ENCODE measurements around the gene GSTM2.

The GSTM2 gene

GRCh38 chr1:109652402-109652801, 15.5 kb upstream of the GSTM2 start:
- Histone ChIP-seq H3K36me3 (ENCODE audit: control insufficient read depth in 1 of 2, insufficient read depth in 2 of 2, low read length in 2 of 2) (no peaks in the 10 kb centered on the region), H3K27ac (ENCODE audit: low read depth, low read length) (no peak overlapping the region), H2BK5ac (ENCODE audit: low read depth, low read length, poor library complexity) (no peak overlapping the region), H3K4me1 (ENCODE audit: control insufficient read depth in 1 of 2, insufficient read depth in 2 of 2, low read length in 2 of 2) (peaks cover 3 to 5% of the 10 kb centered on the region in 2 experiments), H3K79me1 (ENCODE audit: low read length) (peaks cover 6% of the 10 kb centered on the region), H3K9ac (ENCODE audit: low read length) (no peak overlapping the region), H3K4ac (ENCODE audit: low read depth, low read length) (no peak overlapping the region), H3K23ac (ENCODE audit: low read length) (no peak overlapping the region), H3K79me2 (ENCODE audit: control insufficient read depth, insufficient read depth, low read length, poor library complexity) (no peaks in the 10 kb centered on the region), H2BK12ac (ENCODE audit: low read length) (no peak overlapping the region), H3K18ac (ENCODE audit: low read length) (no peak overlapping the region), H3K4me3 (ENCODE audit: low read depth, low read length) (no peak overlapping the region), H4K12ac (ENCODE audit: low read depth, low read length) (no peak overlapping the region), H3K27me3 (ENCODE audit: insufficient read depth, low read length) (no peaks in the 10 kb centered on the region), H2BK120ac (ENCODE audit: insufficient read depth, low read length, poor library complexity) (no peak overlapping the region), H3K4me2 (ENCODE audit: low read length) (no peak overlapping the region), H4K91ac (ENCODE audit: low read depth, low read length) (no peak overlapping the region), H2AFZ (ENCODE audit: insufficient read depth, low read length, poor library complexity) (no peak overlapping the region), H3K14ac (ENCODE audit: low read length) (no peak overlapping the region), H4K8ac (ENCODE audit: low read depth, low read length) (no peak overlapping the region), H3K9me3 (ENCODE audit: insufficient read depth, low read depth, low read length) (no peaks in the 10 kb centered on the region), H2AK5ac (ENCODE audit: low read length) (no peak overlapping the region)
- peak in 1 of 2 donors; percentile 39 for DNase-seq
- WGBS (ENCODE audit: extremely low coverage, insufficient coverage, insufficient read length): no CpG with 5 or more reads among the region's 2 CpGs

GRCh38 chr1:109653306-109653705, 14.6 kb upstream of the GSTM2 start:
- WGBS (ENCODE audit: extremely low coverage, insufficient coverage, insufficient read length): no CpG with 5 or more reads among the region's 2 CpGs
- DNase-seq: no peak
- Histone ChIP-seq H3K4me2 (ENCODE audit: low read length) (no peak overlapping the region), H4K12ac (ENCODE audit: low read depth, low read length) (no peak overlapping the region), H3K4me1 (ENCODE audit: control insufficient read depth in 1 of 2, insufficient read depth in 2 of 2, low read length in 2 of 2) (peaks cover 3 to 5% of the 10 kb centered on the region in 2 experiments), H4K91ac (ENCODE audit: low read depth, low read length) (no peak overlapping the region), H2BK120ac (ENCODE audit: insufficient read depth, low read length, poor library complexity) (no peak overlapping the region), H3K23ac (ENCODE audit: low read length) (no peak overlapping the region), H4K8ac (ENCODE audit: low read depth, low read length) (no peak overlapping the region), H3K9ac (ENCODE audit: low read length) (no peak overlapping the region), H3K4ac (ENCODE audit: low read depth, low read length) (no peak overlapping the region), H3K18ac (ENCODE audit: low read length) (no peak overlapping the region), H3K14ac (ENCODE audit: low read length) (no peak overlapping the region), H3K9me3 (ENCODE audit: insufficient read depth, low read depth, low read length) (no peaks in the 10 kb centered on the region), H2AFZ (ENCODE audit: insufficient read depth, low read length, poor library complexity) (no peak overlapping the region), H2BK5ac (ENCODE audit: low read depth, low read length, poor library complexity) (no peak overlapping the region), H3K36me3 (ENCODE audit: control insufficient read depth in 1 of 2, insufficient read depth in 2 of 2, low read length in 2 of 2) (no peaks in the 10 kb centered on the region), H3K79me2 (ENCODE audit: control insufficient read depth, insufficient read depth, low read length, poor library complexity) (no peaks in the 10 kb centered on the region), H2BK12ac (ENCODE audit: low read length) (no peak overlapping the region), H3K27ac (ENCODE audit: low read depth, low read length) (no peak overlapping the region), H3K4me3 (ENCODE audit: low read depth, low read length) (no peak overlapping the region), H2AK5ac (ENCODE audit: low read length) (no peak overlapping the region), H3K79me1 (ENCODE audit: low read length) (peaks cover 6% of the 10 kb centered on the region), H3K27me3 (ENCODE audit: insufficient read depth, low read length) (no peaks in the 10 kb centered on the region)

- H4K91ac ChIP-seq (ENCODE audit: low read depth, low read length): no peak overlapping the region
- H3K4me1 ChIP-seq (ENCODE audit: control insufficient read depth in 1 of 2, insufficient read depth in 2 of 2, low read length in 2 of 2): peaks cover 3 to 5% of the 10 kb centered on the region in 2 experiments
- no peak overlapping the region for H3K4me2 ChIP-seq (ENCODE audit: low read length)
- no peak for DNase-seq
- peaks cover 6% of the 10 kb centered on the region for H3K79me1 ChIP-seq (ENCODE audit: low read length)
- H2BK120ac ChIP-seq (ENCODE audit: insufficient read depth, low read length, poor library complexity): no peak overlapping the region
- H3K4ac ChIP-seq (ENCODE audit: low read depth, low read length): no peak overlapping the region
- H3K9ac ChIP-seq (ENCODE audit: low read length): no peak overlapping the region
- H3K79me2 ChIP-seq (ENCODE audit: control insufficient read depth, insufficient read depth, low read length, poor library complexity): no peaks in the 10 kb centered on the region
- no peak overlapping the region for H2BK5ac ChIP-seq (ENCODE audit: low read depth, low read length, poor library complexity)
- no peak overlapping the region for H4K8ac ChIP-seq (ENCODE audit: low read depth, low read length)
- no peak overlapping the region for H2AFZ ChIP-seq (ENCODE audit: insufficient read depth, low read length, poor library complexity)
- no peak overlapping the region for H3K4me3 ChIP-seq (ENCODE audit: low read depth, low read length)
- peak overlapping the region; percentile 33 for H3K23ac ChIP-seq (ENCODE audit: low read length)
- H3K36me3 ChIP-seq (ENCODE audit: control insufficient read depth in 1 of 2, insufficient read depth in 2 of 2, low read length in 2 of 2): no peaks in the 10 kb centered on the region
- no peak overlapping the region for H2BK12ac ChIP-seq (ENCODE audit: low read length)
- no peaks in the 10 kb centered on the region for H3K27me3 ChIP-seq (ENCODE audit: insufficient read depth, low read length)
- no peaks in the 10 kb centered on the region for H3K9me3 ChIP-seq (ENCODE audit: insufficient read depth, low read depth, low read length)
- no peak overlapping the region for H3K18ac ChIP-seq (ENCODE audit: low read length)
- no peak overlapping the region for H4K12ac ChIP-seq (ENCODE audit: low read depth, low read length)
- H3K14ac ChIP-seq (ENCODE audit: low read length): no peak overlapping the region
- no CpG with 5 or more reads among the region's 12 CpGs for WGBS (ENCODE audit: extremely low coverage, insufficient coverage, insufficient read length)
- H2AK5ac ChIP-seq (ENCODE audit: low read length): no peak overlapping the region
- H3K27ac ChIP-seq (ENCODE audit: low read depth, low read length): no peak overlapping the region
These were observed 13.3 kb upstream of the GSTM2 start for GRCh38 chr1:109654519-109654918.

GRCh38 chr1:109655615-109656519, 12.0 kb upstream of the GSTM2 start, which contains the start of gene GSTM4:
TSS of gene GSTM4 (plus strand) at chr1:109656099. CDS start at chr1:109656390, 291 bp downstream.
- peak within 1 kb of the TSS; percentile 87 for H2AFZ ChIP-seq (ENCODE audit: insufficient read depth, low read length, poor library complexity)
- H3K4me3 ChIP-seq (ENCODE audit: low read depth, low read length): peak within 1 kb of the TSS; percentile 71
- no peak within 1 kb of the TSS for H2BK5ac ChIP-seq (ENCODE audit: low read depth, low read length, poor library complexity)
- H2BK120ac ChIP-seq (ENCODE audit: insufficient read depth, low read length, poor library complexity): peak within 1 kb of the TSS; percentile 65
- peak within 1 kb of the TSS; percentile 86 for H4K8ac ChIP-seq (ENCODE audit: low read depth, low read length)
- peak within 1 kb of the TSS; percentile 89 for H3K4me2 ChIP-seq (ENCODE audit: low read length)
- H3K14ac ChIP-seq (ENCODE audit: low read length): peak within 1 kb of the TSS; percentile 73
- H3K4me1 ChIP-seq (ENCODE audit: control insufficient read depth in 1 of 2, insufficient read depth in 2 of 2, low read length in 2 of 2): peaks cover 3 to 5% of the 10 kb centered on the region in 2 experiments
- H3K18ac ChIP-seq (ENCODE audit: low read length): peak within 1 kb of the TSS; percentile 77
- peak; percentile 27 to 64 for DNase-seq
- H2BK12ac ChIP-seq (ENCODE audit: low read length): peak within 1 kb of the TSS; percentile 20
- no peak within 1 kb of the TSS for H2AK5ac ChIP-seq (ENCODE audit: low read length)
- peak within 1 kb of the TSS; percentile 45 for H4K12ac ChIP-seq (ENCODE audit: low read depth, low read length)
- H3K79me2 ChIP-seq (ENCODE audit: control insufficient read depth, insufficient read depth, low read length, poor library complexity): no peaks in the 10 kb centered on the region
- peak within 1 kb of the TSS; percentile 65 for H4K91ac ChIP-seq (ENCODE audit: low read depth, low read length)
- no peaks in the 10 kb centered on the region for H3K27me3 ChIP-seq (ENCODE audit: insufficient read depth, low read length)
- H3K79me1 ChIP-seq (ENCODE audit: low read length): peaks cover 6% of the 10 kb centered on the region
- H3K9me3 ChIP-seq (ENCODE audit: insufficient read depth, low read depth, low read length): no peaks in the 10 kb centered on the region
- H3K23ac ChIP-seq (ENCODE audit: low read length): no peak within 1 kb of the TSS
- no peaks in the 10 kb centered on the region for H3K36me3 ChIP-seq (ENCODE audit: control insufficient read depth in 1 of 2, insufficient read depth in 2 of 2, low read length in 2 of 2)
- peak within 1 kb of the TSS; percentile 45 for H3K4ac ChIP-seq (ENCODE audit: low read depth, low read length)
- H3K27ac ChIP-seq (ENCODE audit: low read depth, low read length): no peak within 1 kb of the TSS
- WGBS (ENCODE audit: extremely low coverage, insufficient coverage, insufficient read length): no CpG with 5 or more reads among the region's 54 CpGs
- H3K9ac ChIP-seq (ENCODE audit: low read length): peak within 1 kb of the TSS; percentile 35
